Vagina (tissue), 2 donors: Measurements from ENCODE around the gene TNS3.

Experiments
- POLR2A ChIP-seq, 2 donors: fragments of 450-650 bp; IDR thresholded peaks; one replicate each; pipeline ENCODE4 v1.6.1; 2017; ENCODE audit warnings: antibody characterized with exemption in 2 of 2, mild to moderate bottlenecking in 2 of 2, moderate library complexity in 2 of 2
- POLR2AphosphoS5 ChIP-seq, 2 donors: sonication (generic); formaldehyde crosslinking; IDR thresholded peaks; one replicate each; pipeline ENCODE4 v1.9.0; 2017; ENCODE audit warnings: antibody characterized with exemption in 2 of 2, mild to moderate bottlenecking in 2 of 2, low read depth in 1 of 2; ENCODE audit not compliant: insufficient read depth in 1 of 2

- TF ChIP-seq POLR2AphosphoS5 (IDR thresholded peaks at IDR 0.05; ENCODE audit: insufficient read depth in 1 of 2, low read depth in 1 of 2) (no peak), POLR2A (IDR thresholded peaks at IDR 0.05) (no peak)
Observed at GRCh38 chr7:47389923-47390630, 191.8 kb downstream of the TNS3 start.
